ENCODE results near the gene KPNA6. TPM values are rescaled to one million over a fixed set of nuclear protein-coding genes. Genes with fewer than 3 reads are reported as not detected.

Gene KPNA6
- total and polyA plus RNA-seq, 9 of the 15 experiments (the other 6 are each of a cell fraction or from before 2014, with no cell fraction given), result 20.1 to 54.6 (median 32.2) TPM

GRCh38 chr1:32179443-32180185 is 71.8 kb downstream of the KPNA6 start, which contains the start of gene TXLNA (continued):
- TF ChIP-seq E2F5 (CRISPR knock-in tag; IDR thresholded peaks at IDR 0.05) (0 out of 2 replicates have a peak, but pooled peaks have one; percentile 75), RNF219 (CRISPR knock-in tag; IDR thresholded peaks at IDR 0.05) (0 out of 2 replicates have a peak, but pooled peaks have one; percentile 12), TAL1 (IDR thresholded peaks at IDR 0.05) (no peak), CREB1 (IDR thresholded peaks at IDR 0.05) (peak; percentile 55), CREB1 (CRISPR knock-in tag; IDR thresholded peaks at IDR 0.05) (peak; percentile 76; the same call in 1 of the 2 replicates), TCF15 (CRISPR knock-in tag; IDR thresholded peaks at IDR 0.05) (no peak), ZNF561 (CRISPR knock-in tag; conservative IDR thresholded peaks at IDR 0.05) (no peak), CBX1 (IDR thresholded peaks at IDR 0.05; ENCODE audit: low read depth) (peak; percentile 96; the same call in 1 of the 2 replicates), LCOR (CRISPR knock-in tag; IDR thresholded peaks at IDR 0.05) (peak; percentile 89), RBM15 (IDR thresholded peaks at IDR 0.05; ENCODE audit: insufficient read depth, low read length) (no peak), HEY1 (CRISPR knock-in tag; IDR thresholded peaks at IDR 0.05; ENCODE audit: borderline replicate concordance) (no peak), ARNT (IDR thresholded peaks at IDR 0.05) (no peak), RREB1 (CRISPR knock-in tag; IDR thresholded peaks at IDR 0.05) (peak; percentile 84), RAD51 (IDR thresholded peaks at IDR 0.05; ENCODE audit: borderline replicate concordance, low read depth) (no peak), MEF2D (tag; conservative IDR thresholded peaks at IDR 0.05; ENCODE audit: low read depth) (no peak), BRF2 (IDR thresholded peaks at IDR 0.05; ENCODE audit: borderline replicate concordance, insufficient read depth, insufficient read length) (no peak), SREBF2 (CRISPR knock-in tag; IDR thresholded peaks at IDR 0.05) (no peak)
